Gastrocnemius medialis (tissue), 4 donors: ENCODE results near the gene IRX6. TPM values are rescaled to one million over a fixed set of nuclear protein-coding genes. Genes with fewer than 3 reads are reported as not detected.

Source experiments
- ATAC-seq, 2 donors: fragments of 150-250 bp; one replicate each; pipeline ENCODE4 v1.9.1; 2016
- DNase-seq, 2 donors: peaks; one replicate each; pipeline ENCODE4 v3.0.0-alpha.2; 2019
- H3K27ac ChIP-seq, 4 donors: fragments of 200-600 bp; sonication (generic); 1 replicate in 1 of 4; 2 replicates in 3 of 4; pipeline ENCODE4 v1.5.1; 2016 to 2018; ENCODE audit warnings: mild to moderate bottlenecking in 2 of 4, moderate library complexity in 1 of 4
- H3K27me3 ChIP-seq, 3 donors: fragments of 200-600 bp; sonication (generic) in 2 of 3; 1 replicate in 1 of 3; 2 replicates in 2 of 3; pipeline versions ENCODE4 v1.5.1 to v1.6.0; 2016 to 2019; ENCODE audit warnings: mild to moderate bottlenecking in 1 of 3, moderate library complexity in 1 of 3
- H3K36me3 ChIP-seq, 2 donors: fragments of 200-600 bp; sonication (generic) in 1 of 2; one replicate each; pipeline ENCODE4 v1.5.1; 2017 to 2018
- H3K4me1 ChIP-seq, 2 donors: fragments of 200-600 bp; sonication (generic) in 1 of 2; one replicate each; pipeline ENCODE4 v1.5.1; 2016 to 2017; ENCODE audit warnings: mild to moderate bottlenecking in 2 of 2
- H3K4me3 ChIP-seq, 4 donors: fragments of 200-600 bp; sonication (generic) in 3 of 4; 1 replicate in 1 of 4; 2 replicates in 3 of 4; pipeline ENCODE4 v1.5.1; 2016 to 2019; ENCODE audit warnings: mild to moderate bottlenecking in 2 of 4
- H3K9me3 ChIP-seq, 3 donors: fragments of 200-600 bp; sonication (generic) in 2 of 3; 1 replicate in 1 of 3; 2 replicates in 2 of 3; pipeline ENCODE4 v1.5.1; 2016 to 2019
- POLR2A ChIP-seq, 2 donors: fragments of 450-650 bp; IDR thresholded peaks; one replicate each; pipeline ENCODE4 v1.6.1; 2017; ENCODE audit warnings: antibody characterized with exemption in 2 of 2, mild to moderate bottlenecking in 2 of 2, moderate library complexity in 2 of 2
- in situ Hi-C, 4 donors: fragments of 200-750 bp; cut with MboI; loops; one replicate each; pipeline versions ENCODE4 v1.15.0 to v1.8.0; 2017; ENCODE audit warnings: low sequenced_read_pairs in 4 of 4
- intact Hi-C: fragments of 100-400 bp; cut with DNase I; formaldehyde crosslinking; loops from one replicate; pipeline ENCODE4 v1.15.1; 2023; ENCODE audit warnings: low total_unique reads
- total RNA-seq, 4 donors: library from RNA; depleted of rRNA; stranded (reverse); fragments of >200 nt; gene quantifications; one replicate each; pipeline versions ENCODE4 v1.1.0 to v1.2.3, GENCODE V29; 2016
- TF ChIP-seq, protein P1 (sequence below), 5 experiments: fragments of 450-650 bp in 3 of 5; fragments of 200-600 bp in 2 of 5; sonication (generic) in 2 of 5; IDR thresholded peaks in 4 of 5; conservative IDR thresholded peaks in 1 of 5; 1 replicate in 4 of 5; 2 replicates in 1 of 5; pipeline ENCODE4 v1.5.1; 2016 to 2019; ENCODE audit warnings: antibody characterized with exemption in 5 of 5, mild to moderate bottlenecking in 3 of 5, moderate library complexity in 3 of 5

The IRX6 gene
- total RNA-seq, 4 donors from 2014 or later, result 0.39 to 3.8 (median 1.4) TPM

DNA sequence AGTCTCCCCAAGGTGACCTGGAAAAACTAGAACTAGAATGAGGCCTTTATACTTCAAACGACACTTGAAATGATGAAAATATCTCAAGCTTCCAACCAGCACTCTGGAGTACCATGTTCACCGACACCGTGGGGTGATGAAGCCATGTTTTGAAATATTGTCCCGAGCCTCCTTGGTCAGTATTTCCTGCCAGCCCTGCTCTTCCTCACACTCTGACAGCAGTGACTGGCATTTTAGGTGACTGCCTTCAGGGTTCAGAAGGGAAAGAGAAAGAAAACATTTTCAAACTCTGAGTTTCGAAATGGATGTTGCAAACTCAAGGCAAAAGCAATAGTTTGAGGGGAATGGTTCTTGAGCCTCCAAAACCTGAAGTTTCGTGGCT is 39.3 kb upstream of the IRX6 start:
- H3K27me3 ChIP-seq, result no peaks in the 10 kb centered on the region
- H3K36me3 ChIP-seq, result no peaks in the 10 kb centered on the region
- TF ChIP-seq, protein P1, sequence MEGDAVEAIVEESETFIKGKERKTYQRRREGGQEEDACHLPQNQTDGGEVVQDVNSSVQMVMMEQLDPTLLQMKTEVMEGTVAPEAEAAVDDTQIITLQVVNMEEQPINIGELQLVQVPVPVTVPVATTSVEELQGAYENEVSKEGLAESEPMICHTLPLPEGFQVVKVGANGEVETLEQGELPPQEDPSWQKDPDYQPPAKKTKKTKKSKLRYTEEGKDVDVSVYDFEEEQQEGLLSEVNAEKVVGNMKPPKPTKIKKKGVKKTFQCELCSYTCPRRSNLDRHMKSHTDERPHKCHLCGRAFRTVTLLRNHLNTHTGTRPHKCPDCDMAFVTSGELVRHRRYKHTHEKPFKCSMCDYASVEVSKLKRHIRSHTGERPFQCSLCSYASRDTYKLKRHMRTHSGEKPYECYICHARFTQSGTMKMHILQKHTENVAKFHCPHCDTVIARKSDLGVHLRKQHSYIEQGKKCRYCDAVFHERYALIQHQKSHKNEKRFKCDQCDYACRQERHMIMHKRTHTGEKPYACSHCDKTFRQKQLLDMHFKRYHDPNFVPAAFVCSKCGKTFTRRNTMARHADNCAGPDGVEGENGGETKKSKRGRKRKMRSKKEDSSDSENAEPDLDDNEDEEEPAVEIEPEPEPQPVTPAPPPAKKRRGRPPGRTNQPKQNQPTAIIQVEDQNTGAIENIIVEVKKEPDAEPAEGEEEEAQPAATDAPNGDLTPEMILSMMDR (IDR thresholded peaks at IDR 0.05 in 4 of 5, conservative IDR thresholded peaks at IDR 0.05 in 1 of 5), result no peak
- TF ChIP-seq POLR2A (IDR thresholded peaks at IDR 0.05), result no peak
- H3K9me3 ChIP-seq, result no peaks in the 10 kb centered on the region
- H3K4me3 ChIP-seq, result no peak overlapping the region
- H3K27ac ChIP-seq, result no peak overlapping the region
- no peaks in the 10 kb centered on the region for H3K4me1 ChIP-seq
- intact Hi-C loops, result no loop called here
- in situ Hi-C loops, result no loop called here
- ATAC-seq, result no peak
- no peak for DNase-seq

DNA sequence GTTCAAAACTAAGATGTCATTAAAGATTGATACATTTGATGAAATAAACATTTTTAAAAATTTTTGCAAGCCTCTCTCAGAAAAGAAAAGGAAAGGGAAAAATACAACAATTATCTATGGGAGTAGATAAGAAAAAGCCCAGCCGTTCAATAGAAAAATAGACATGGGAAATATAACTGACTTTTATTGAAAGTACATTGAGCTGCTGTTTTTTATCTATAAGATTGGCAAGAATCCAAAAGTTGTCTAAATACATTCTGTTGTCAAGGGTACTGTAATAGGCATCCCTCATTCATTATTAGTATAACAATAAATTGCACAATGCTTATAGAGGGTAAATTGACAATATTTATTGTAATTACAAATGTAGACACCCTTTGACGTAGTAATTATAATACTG is 38.4 kb upstream of the IRX6 start:
- no peak for TF ChIP-seq POLR2A (IDR thresholded peaks at IDR 0.05)
- TF ChIP-seq, protein P1 (IDR thresholded peaks at IDR 0.05 in 4 of 5, conservative IDR thresholded peaks at IDR 0.05 in 1 of 5), result no peak
- H3K4me1 ChIP-seq, result no peaks in the 10 kb centered on the region
- no peaks in the 10 kb centered on the region for H3K9me3 ChIP-seq
- intact Hi-C loops, result no loop called here
- ATAC-seq (no peak), DNase-seq (no peak)
- no peak overlapping the region for H3K27ac ChIP-seq
- in situ Hi-C loops, result no loop called here
- H3K4me3 ChIP-seq, result no peak overlapping the region
- H3K36me3 ChIP-seq, result no peaks in the 10 kb centered on the region
- H3K27me3 ChIP-seq, result no peaks in the 10 kb centered on the region

DNA sequence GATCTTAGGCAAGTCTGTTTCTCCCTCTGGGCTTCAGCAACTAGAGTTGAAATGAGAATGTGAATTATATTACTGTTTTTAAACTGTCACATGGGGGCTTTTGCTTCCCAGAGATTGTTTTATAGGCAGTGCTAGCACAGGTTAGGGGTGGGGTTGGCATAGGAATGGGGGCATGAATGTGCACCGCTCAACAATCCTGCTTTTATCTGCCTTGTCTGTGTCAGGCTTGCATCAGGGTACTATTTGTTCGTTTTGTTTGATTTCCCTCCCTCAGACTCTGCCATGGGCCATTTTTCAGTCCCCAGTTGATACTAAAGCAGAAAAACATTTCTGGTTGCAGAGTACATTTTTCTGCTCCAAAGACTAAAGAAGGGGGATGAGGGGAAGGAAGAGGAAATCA is 34.6 kb upstream of the IRX6 start:
- intact Hi-C loops, result no loop called here
- H3K27me3 ChIP-seq, result no peaks in the 10 kb centered on the region
- in situ Hi-C loops, result no loop called here
- no peaks in the 10 kb centered on the region for H3K9me3 ChIP-seq
- no peak overlapping the region for H3K4me3 ChIP-seq
- H3K27ac ChIP-seq, result no peak overlapping the region
- no peak for ATAC-seq
- H3K36me3 ChIP-seq, result no peaks in the 10 kb centered on the region
- TF ChIP-seq POLR2A (IDR thresholded peaks at IDR 0.05), result no peak
- TF ChIP-seq, protein P1 (IDR thresholded peaks at IDR 0.05 in 4 of 5, conservative IDR thresholded peaks at IDR 0.05 in 1 of 5), result no peak
- H3K4me1 ChIP-seq, result peaks cover under 1 to 2% of the 10 kb centered on the region in 2 donors
- DNase-seq, result no peak

DNA sequence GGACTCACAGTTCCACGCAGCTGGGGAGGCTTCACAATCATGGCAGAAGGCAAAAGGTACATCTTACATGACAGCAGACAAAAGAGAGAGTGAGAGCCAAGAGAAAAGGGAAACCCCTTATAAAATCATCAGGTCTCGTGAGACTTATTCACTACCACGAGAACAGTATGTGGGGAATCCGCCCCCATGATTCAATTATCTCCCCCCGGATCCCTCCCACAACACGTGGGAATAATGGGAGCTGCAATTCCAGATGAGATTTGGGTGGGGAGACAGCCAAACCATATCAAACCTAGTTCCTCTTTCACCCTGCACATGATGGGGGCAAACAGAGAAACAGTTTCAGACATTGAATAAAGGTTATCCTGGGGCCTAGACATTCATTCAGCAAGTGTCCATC is 32.2 kb upstream of the IRX6 start:
- Histone ChIP-seq H3K4me3 (no peak overlapping the region), H3K27ac (no peak overlapping the region), H3K36me3 (no peaks in the 10 kb centered on the region), H3K9me3 (no peaks in the 10 kb centered on the region), H3K4me1 (peaks cover 4 to 7% of the 10 kb centered on the region in 2 donors), H3K27me3 (no peaks in the 10 kb centered on the region)
- in situ Hi-C loops (no loop called here), intact Hi-C loops (no loop called here)
- ATAC-seq, result no peak
- DNase-seq, result no peak
- TF ChIP-seq, protein P1 (IDR thresholded peaks at IDR 0.05 in 4 of 5, conservative IDR thresholded peaks at IDR 0.05 in 1 of 5), result no peak
- no peak for TF ChIP-seq POLR2A (IDR thresholded peaks at IDR 0.05)

DNA sequence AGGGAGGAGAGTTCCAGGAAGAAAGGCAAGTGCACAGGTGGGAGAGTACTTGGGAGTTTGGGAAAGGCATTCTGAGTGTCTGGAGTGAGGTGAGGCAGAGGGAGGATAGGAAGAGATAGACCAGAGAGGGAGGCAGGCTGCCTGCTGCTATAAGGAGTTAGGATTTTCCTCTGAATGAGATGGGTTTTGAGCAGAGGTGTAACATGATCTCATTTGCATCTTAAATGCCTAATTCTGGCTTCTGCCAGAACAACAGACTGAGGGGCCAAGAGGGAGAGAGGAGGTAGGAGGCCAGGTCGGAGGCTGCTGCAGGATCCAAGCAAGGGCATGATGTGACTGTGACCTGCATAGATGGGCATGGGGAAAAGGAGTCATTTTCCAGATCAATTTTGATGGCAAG is 31.5 kb upstream of the IRX6 start:
- no peak for TF ChIP-seq POLR2A (IDR thresholded peaks at IDR 0.05)
- TF ChIP-seq, protein P1 (IDR thresholded peaks at IDR 0.05 in 4 of 5, conservative IDR thresholded peaks at IDR 0.05 in 1 of 5), result no peak
- Histone ChIP-seq H3K27ac (no peak overlapping the region), H3K27me3 (no peaks in the 10 kb centered on the region), H3K9me3 (no peaks in the 10 kb centered on the region), H3K36me3 (no peaks in the 10 kb centered on the region), H3K4me3 (no peak overlapping the region), H3K4me1 (peaks cover 4 to 7% of the 10 kb centered on the region in 2 donors)
- intact Hi-C loops, result no loop called here
- DNase-seq (no peak), ATAC-seq (no peak)
- in situ Hi-C loops, result no loop called here
